SK-N-DZ (cell line): Measurements from ENCODE around the gene GBP6. TPM values are rescaled to one million over a fixed set of nuclear protein-coding genes. Genes with fewer than 3 reads are reported as not detected.
"Not testable (repeated sequence)": the region's sequence is repeated elsewhere in the genome, so short reads cannot be mapped to it uniquely, and the experiment has no call there.

ENCODE experiments used
- DNase-seq: peaks from one replicate; pipeline ENCODE4 v3.0.0-alpha.2; 2015; ENCODE audit warnings: low spot score
- polyA plus RNA-seq, 2 experiments: library from polyadenylated mRNA; depleted of rRNA; stranded (reverse); fragments of >200 nt; gene quantifications; 2 replicates each; pipeline ENCODE4 v1.2.3, GENCODE V29; 2014

GBP6 gene, protein sequence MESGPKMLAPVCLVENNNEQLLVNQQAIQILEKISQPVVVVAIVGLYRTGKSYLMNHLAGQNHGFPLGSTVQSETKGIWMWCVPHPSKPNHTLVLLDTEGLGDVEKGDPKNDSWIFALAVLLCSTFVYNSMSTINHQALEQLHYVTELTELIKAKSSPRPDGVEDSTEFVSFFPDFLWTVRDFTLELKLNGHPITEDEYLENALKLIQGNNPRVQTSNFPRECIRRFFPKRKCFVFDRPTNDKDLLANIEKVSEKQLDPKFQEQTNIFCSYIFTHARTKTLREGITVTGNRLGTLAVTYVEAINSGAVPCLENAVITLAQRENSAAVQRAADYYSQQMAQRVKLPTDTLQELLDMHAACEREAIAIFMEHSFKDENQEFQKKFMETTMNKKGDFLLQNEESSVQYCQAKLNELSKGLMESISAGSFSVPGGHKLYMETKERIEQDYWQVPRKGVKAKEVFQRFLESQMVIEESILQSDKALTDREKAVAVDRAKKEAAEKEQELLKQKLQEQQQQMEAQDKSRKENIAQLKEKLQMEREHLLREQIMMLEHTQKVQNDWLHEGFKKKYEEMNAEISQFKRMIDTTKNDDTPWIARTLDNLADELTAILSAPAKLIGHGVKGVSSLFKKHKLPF
- polyA plus RNA-seq (2014; cell fraction: cytosol; rRNA removed) = not detected in 2 replicates
- not detected in 2 replicates for polyA plus RNA-seq (2014; cell fraction: nucleus; rRNA removed)

DNA sequence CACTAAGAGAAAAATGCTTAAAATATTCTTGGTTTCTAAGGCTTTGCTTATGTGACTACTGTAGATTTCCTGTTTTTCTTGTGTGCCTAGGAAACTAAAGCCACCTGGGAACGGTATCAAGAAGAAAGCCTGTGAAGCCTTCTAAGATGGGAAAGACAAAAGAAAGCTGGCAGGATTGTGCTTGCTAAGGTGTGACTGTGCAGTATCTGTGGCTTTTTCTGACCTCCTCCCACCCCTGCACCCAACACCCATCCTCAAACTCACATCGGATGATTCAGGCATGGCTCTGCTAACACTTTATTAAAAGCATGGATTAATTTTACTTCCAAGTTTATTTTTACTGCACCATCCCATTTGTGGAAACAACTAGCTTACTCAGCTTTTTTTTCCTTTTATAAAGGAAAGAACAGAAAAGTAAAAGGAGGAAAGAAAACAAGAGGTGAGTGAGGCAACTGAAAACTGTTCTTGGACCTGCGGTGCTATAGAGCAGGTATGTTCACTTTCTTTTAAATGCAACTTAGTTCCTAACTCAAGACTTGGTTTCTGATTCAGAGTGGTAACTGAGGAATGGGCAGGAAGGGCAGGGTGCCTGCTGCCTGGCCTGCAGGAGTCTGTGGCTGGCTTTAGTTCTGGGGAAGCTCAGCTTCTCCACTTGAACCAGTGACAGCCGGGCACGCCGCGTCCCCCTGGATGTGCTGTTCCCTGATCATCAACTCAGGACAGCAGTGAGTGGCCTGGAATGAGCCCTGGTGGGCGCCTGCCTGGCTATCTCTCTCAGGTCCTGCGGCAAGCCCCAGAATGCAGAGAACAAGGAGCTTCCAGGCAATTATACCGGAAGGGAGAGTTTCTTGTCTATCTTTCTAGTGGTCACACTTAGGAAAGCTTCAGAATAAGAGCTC lies at the start of gene GBP6:
Gene GBP6, plus strand, starts transcription at position 422 of the 899 bp plus-strand sequence. CDS start 4,493 bp downstream, outside the sequence.
- peak; percentile 23 for DNase-seq

DNA sequence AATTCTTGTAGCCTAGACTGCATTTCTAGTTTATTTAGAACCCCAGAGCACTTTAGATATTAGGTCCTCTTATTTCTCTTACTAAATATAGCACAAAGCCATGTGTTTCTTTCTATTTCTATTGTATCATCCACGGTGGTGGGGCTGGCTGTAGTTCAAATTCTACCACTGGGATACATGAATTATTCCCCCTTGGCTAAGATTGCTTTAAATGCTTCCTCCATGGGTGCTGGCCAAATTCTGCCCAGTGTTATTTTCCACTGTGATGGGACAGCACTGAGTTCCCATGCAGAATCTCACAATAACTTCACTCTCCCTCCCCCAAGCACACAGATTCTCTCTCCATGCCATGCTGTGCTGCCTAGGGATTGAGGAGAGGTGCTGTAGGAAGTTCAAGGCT lies 41.5 kb upstream of the GBP6 start:
- DNase-seq = no peak

DNA sequence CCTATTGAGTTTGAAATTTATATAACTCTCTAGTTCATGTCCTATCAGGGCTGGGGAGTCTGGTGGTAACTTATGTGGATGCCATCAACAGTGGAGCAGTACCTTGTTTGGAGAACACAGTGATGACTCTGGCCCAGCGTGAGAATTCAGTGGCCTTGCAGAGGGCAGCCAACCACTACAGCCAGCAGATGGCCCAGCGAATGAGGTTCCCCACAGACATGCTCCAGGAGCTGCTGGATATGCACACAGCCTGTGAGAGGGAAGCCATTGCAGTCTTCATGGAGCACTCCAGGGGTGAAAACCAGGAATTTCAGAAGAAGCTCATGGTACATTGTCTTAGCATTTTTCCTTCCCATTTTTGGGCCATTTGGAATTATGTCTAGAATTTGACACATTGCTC lies 32.0 kb upstream of the GBP6 start:
- DNase-seq = peak; percentile 3

DNA sequence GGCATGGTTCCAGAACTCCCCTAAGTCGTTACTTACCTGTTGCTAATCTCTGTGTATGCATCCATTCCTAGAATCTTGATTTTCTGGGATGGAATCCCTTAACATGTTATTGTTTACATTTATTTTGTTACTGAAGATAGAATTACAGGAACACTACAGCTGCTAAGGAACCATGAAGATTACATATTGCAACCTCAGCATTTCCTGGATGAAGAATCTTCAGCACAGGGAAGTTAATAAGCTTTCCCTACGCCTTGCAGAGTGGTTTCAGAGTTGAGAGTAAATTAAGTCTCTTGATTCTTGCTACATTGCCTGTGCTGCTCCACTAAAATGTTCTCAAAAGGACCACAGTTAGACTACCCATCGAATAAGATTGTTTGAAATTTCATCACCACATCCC lies 31.4 kb upstream of the GBP6 start:
- no peak for DNase-seq

DNA sequence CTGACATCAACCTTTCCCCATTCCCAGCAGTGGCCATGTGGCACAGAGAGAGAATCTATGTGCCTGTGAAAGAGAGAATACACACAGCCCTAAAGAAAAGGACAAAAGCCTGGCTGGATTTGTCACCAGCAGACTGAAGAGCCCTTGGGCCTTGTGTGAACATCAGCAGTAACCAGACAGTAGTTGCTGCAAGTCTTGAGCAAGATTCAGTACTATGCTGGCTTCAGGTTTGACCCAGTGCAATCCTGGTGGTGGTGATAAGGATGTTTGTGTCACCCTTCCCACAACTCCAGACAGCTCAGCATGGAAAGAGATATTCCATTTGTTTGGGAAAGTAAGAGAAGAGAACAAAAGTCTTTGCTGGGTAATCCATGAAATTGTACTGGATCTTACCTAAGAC lies 28.4 kb upstream of the GBP6 start:
- no peak for DNase-seq

DNA sequence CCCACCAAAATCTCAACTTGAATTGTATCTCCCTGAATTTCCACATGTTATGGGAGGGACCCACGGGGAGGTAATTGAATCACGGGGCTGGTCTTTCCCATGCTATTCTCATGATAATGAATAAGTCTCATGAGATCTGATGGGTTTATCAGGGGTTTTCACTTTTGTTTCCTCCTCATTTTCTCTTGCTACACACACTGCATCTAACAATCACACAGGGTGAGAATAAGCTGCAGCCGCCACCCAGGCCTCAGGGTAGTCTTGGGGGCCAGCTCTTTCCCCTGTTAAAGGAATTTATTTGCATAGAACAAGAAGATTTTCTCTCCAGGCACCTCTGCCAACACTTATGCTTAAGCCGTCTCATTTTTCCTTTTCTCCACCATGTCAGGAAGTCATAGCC lies 26.0 kb upstream of the GBP6 start:
- no peak for DNase-seq

DNA sequence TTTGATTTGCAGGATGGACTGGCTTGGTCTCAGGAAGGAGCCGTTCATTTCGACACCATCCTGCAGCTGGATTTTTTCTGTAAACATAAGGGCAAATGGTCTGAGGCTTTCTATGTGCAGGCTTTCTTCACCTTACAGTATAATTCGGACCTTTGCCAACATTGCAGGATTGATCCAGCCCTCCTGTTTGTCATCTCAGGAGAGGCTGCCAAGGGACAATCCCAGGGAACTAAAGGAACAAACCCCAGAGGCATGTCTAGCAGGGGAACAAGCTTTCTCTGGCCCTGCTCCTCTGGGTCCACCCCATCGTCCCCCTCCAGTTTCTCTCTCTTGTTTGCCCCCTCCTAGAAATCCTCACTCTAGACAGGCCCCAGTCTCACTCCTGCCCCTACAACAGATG lies 24.8 kb upstream of the GBP6 start:
- no peak for DNase-seq

DNA sequence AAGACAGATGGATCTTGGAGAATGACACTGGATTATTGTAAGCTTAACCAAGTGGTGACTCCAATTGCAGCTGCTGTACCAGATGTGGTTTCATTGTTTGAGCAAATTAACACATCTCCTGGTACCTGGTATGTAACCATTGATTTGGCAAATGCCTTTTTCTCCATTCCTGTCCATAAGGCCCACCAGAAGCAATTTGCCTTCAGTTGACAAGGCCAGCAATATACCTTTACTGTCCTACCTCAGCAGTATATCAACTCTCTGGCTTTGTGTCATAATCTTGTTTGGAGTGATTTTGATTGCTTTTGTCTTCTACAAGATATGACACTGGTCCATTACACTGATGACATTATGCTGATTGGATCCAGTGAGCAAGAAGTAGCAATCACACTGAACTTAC lies 18.4 kb upstream of the GBP6 start:
- DNase-seq = not testable (repeated sequence)

DNA sequence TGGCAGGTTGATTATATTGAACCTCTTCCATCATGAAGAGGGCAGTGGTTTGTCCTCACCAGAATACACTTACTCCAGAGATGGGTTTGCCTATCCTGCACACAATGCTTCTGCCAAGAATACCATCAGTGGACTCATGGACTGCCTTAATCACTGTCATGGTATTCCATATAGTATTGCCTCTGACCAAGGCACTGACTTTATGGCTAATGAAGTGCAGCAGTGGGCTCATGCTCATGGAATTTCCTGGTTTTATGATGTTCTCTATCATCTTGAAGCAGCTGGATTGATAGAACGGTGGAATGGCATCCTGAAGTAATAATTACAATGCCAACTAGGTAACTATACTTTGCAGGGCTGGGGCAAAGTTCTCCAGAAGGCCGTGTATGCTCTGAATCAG lies 16.6 kb upstream of the GBP6 start:
- DNase-seq = no peak

DNA sequence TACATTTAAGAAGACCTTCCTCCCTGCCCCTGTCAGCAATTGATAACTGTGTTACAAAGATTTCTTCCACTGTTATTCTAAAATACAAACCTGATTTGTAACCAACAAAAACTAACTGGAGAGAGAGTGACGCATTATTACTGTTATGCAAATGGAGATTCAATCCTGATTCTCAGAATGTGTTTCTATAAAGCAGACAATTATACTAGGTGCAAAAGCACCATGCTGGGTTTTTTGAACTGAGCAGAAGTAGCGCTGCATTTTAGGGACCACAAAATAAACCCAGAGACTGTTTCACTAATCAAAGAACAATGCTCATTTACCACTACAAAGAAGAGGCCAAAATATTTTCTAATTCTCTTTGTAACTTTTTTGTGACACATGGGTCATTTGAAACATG lies 13.6 kb upstream of the GBP6 start:
- DNase-seq = no peak

DNA sequence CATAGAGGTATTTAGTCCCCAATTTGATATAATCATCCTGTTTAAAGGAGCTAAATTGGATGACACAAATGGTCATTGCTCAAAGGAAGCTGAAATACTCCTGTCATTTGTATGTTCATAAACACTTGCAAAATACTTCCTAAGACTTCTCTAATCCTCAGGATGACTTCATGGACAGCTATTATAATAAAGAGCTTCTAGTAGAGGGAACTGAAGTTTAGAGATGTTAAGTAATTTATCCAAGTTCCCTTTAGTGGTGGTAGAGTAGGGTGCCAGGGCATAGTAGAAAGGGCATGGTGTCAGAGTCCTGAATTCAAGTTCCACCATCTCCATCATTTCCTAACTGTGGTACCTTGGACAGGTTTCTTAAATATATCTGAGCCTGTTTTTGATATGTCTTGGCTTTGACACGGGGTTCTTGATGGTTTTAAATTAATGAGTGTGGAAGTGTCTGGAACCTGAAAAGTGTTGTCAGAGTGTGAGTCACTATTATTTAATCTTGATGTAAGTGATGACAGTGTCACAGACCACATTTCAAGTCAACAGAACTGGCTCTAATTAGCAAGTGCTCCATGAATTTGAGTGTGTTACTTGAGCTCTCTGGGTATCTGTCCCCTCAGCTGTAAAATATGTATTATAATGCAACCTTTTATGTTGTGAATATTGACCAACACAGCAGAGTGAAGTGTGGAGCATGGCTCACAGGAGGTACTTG lies 12.1 kb upstream of the GBP6 start:
- DNase-seq = no peak

DNA sequence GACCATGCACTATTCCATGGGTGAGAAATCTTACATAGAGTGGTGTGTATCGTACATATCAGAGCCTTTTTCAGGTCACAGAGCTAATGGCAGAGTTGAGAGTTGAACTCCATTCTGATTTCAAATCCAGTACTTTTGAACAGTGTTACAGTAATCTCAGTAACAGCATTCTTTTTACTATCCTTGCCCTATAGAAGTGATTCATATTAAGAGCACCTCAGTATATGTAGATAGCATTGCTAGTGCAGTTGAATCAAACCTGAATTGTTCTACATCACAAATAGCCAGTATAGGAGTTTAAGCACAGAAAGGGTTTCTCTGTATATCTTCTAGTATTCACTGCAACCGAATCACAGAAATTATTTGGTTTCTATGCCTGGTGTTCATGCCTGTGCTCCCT lies 11.4 kb upstream of the GBP6 start:
- DNase-seq = no peak

DNA sequence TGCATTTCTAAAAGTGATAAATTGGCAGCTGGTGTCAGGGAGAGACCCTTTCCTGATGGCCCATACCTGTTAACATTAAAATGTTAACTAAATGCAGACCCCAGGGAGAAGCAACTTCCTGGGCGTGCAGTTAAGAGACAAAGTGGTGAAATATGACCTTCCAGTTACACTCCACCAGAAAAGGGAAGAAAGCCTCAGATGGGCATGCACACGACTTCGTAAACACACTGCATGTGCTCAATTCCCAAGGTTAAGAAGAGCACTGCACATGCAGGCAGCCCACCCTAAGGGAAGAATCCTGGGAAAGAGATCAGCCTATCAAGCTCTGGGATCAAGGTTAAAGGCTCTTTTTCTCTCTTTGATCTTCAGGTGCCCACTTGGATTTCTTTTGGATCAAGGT lies 9.7 kb upstream of the GBP6 start:
- no peak for DNase-seq

DNA sequence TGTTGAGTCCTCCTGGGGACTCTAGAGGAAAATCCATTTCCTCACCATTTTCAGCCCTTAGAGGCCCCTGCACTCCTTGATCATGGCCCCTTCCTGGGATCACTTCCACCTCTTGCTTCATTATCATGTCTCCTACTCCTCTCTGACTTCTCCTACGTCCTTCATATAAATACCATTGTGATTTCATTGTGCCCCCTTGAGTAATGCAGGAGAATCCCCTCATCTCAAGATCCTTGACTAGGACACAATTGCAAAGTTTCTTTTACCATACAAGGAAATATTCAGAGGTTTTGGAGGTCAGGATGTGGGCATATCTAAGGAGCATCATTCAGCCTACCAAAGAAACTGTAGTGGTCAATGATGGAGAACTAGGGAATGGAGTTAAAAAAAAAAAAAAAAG lies 8.8 kb upstream of the GBP6 start:
- DNase-seq = no peak

DNA sequence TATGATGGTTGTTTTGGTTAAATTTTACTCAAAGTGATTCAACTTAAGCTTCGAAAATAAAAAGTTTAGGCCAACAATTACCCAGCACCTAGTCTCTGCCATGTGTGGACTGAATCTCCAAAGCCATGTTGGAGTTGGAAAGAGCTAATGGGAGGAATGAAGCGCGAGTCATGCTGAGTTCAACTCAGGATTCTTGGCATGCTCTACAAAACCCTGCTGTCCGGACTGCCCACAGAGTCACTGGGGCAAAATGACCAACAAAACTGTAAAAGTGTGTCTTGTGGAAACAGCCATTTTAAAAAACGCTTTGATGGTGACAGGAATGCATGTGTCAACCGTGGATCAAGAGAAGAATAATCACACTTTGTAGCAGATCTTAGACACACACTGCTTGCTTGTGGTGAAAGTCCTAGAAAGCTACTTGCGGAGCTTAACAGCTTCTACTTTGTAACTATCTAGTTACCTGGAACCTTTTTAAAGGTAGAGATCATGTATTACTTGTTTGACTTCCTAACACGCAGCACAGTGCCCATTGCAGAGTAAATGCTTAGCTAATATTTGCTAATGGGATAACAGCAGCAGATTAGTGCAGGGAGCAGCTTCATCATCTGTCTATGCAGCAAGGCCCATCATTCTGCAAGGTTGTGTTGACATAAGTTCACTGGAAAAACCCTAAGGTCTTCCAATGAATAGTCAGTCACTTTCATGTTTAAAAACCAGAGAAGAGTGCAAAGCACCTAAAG lies 7.0 kb upstream of the GBP6 start:
- DNase-seq = no peak

DNA sequence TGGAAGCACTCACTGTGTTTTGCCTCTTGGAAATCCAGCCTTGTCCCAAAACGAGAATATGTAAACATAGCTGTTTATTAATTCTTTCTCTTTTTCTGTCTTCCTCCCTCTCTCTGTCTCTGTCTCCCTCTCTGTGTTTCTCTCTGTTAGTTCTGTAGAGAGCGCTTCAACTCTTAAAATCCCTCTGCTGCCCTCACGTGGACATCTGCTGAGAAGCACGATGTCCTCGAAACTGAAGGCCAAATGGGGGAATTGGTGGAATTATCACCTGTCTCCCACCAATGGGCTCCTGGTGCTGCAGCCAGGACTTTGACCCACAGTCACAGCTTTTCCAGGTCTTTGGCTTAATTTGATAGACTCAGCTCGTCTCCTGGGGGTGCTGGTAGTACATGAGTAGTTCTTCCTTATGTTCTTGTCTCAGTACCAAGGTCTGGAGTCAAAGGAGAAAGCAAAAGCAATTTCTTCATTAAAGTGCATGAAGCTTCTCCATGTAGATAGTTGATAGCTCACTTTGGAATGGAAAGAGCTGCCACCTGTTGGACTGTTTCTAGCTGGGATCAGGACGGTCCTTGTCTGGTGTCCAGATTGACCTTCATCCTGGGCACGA lies 5.5 kb upstream of the GBP6 start:
- peak; percentile 62 for DNase-seq

DNA sequence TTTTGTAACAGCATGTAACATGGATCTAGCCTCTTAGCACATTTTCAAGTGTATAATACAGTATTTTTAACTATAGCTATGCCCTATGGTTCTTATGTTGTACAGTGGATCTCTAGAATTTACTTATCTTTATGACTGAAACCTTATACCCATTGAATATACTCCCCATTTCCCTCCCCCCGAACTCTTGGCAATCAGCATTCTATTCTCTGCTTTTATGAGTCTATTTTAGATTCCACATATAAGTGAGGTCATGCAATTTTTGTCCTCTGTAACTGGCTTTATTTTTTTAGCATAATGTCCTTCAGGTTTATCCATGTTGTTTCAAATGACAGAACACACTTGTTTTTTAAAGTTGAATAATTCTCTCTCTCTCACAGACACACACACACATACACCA lies 3.1 kb upstream of the GBP6 start:
- no peak for DNase-seq

DNA sequence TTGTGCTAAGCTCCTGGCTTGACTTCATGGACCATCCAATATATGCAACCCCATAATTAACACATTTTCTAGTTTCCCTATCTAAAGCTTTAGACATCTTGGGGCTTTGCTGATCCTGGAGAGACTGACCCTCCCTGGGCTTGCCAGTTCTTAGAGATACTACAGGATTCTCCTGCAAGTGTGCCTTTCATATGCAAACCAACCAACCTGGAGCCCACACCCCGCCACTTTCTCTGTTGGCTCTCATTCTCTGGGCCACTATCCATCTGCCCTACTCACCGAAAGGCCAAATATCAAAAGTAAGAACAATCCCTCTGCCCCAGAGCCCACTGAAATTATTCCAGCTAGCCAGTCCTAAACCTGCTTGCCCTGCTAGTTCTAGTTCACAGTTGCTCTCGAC lies 2.2 kb upstream of the GBP6 start:
- DNase-seq = no peak

DNA sequence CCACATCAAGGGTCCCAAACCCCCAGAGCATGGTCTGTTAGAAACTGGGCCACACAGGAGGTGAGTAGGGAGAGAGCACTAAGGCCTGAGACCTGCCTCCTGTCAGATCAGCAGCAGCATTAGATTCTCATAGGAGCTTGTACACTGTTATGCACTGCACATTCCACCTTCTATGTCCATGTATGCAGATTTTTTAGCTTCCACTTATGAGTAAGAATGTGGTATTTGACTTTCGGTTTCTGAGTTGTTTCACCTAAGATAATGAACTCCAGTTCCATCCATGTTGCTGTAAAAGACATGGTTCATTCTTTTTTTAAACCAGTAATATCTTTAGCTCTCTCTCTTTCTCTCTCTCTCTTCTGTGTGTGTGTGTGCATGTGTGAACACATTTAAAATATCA lies 663 bp upstream of the GBP6 start:
- DNase-seq = no peak

DNA sequence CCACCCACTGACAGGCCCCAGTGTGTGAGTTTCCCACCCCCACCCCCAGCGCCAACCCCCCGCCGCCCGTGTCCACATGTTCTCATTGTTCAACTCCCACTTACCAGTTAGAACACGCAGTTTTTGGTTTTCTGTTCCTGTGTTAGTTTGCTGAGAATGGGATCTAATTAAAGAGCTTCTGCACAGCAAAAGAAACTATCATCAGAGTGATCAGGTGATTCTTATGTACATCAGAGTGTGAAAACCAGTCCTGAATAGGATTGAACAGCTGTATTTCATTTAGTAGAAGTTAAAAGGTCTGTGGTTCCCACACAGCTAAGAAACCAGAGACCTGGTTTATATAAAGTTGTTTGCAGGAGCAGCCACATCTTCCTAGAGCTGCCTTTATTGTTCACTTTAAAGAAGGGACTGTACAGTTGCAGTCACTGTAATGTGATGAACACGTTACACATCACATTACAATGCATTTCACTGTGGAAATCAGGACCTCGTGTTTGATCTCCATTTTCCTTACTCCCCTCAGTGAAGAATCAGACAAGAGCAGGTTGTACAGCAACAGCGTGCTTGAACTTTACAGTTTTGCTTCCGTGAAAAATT lies 1.2 kb downstream of the GBP6 start:
- DNase-seq = no peak
